Rectal smooth muscle tissue (tissue), 1 donor: ENCODE measurements around the gene SLC2A6.

Source experiments
- H3K27ac ChIP-seq: one replicate; pipeline ENCODE4 v1.7.0; 2013; ENCODE audit warnings: low read depth, low read length, inconsistent platforms
- H3K27me3 ChIP-seq: one replicate; pipeline ENCODE4 v1.7.0; 2013; ENCODE audit warnings: low read length; ENCODE audit not compliant: control insufficient read depth, insufficient read depth
- H3K36me3 ChIP-seq: one replicate; pipeline ENCODE4 v1.7.0; 2013; ENCODE audit warnings: low read length; ENCODE audit not compliant: control insufficient read depth, insufficient read depth
- H3K4me1 ChIP-seq: one replicate; pipeline ENCODE4 v1.7.0; 2013; ENCODE audit warnings: low read length; ENCODE audit not compliant: control insufficient read depth, insufficient read depth
- H3K4me3 ChIP-seq: one replicate; pipeline ENCODE4 v1.7.0; 2013; ENCODE audit warnings: low read length
- H3K9ac ChIP-seq: one replicate; pipeline ENCODE4 v1.7.0; 2013; ENCODE audit warnings: low read length

Gene SLC2A6

GRCh38 chr9:133478851-133479711 lies at the start of gene SLC2A6:
SLC2A6 (minus strand) TSS chr9:133479099; CDS start chr9:133479059, 40 bp downstream.
- Histone ChIP-seq H3K27me3 (no peaks in the 10 kb centered on the region), H3K4me1 (peaks cover 4% of the 10 kb centered on the region), H3K9ac (no peak within 1 kb of the TSS), H3K36me3 (peaks cover 2% of the 10 kb centered on the region), H3K4me3 (peak within 1 kb of the TSS; percentile 65), H3K27ac (no peak within 1 kb of the TSS)

GRCh38 chr9:133528001-133528875 lies 49.3 kb upstream of the SLC2A6 start:
- H3K27me3 ChIP-seq, result peaks cover 4% of the 10 kb centered on the region
- no peak overlapping the region for H3K9ac ChIP-seq
- H3K36me3 ChIP-seq, result no peaks in the 10 kb centered on the region
- H3K4me3 ChIP-seq, result no peak overlapping the region
- H3K27ac ChIP-seq, result peak overlapping the region; percentile 12
- peaks cover 20% of the 10 kb centered on the region for H3K4me1 ChIP-seq

- H3K27me3 ChIP-seq, result peaks cover 4% of the 10 kb centered on the region
- no peaks in the 10 kb centered on the region for H3K36me3 ChIP-seq
- H3K9ac ChIP-seq, result no peak overlapping the region
- peak overlapping the region; percentile 46 for H3K4me3 ChIP-seq
- peaks cover 20% of the 10 kb centered on the region for H3K4me1 ChIP-seq
- H3K27ac ChIP-seq, result peak overlapping the region; percentile 22
Measured at GRCh38 chr9:133527444-133527920, 48.6 kb upstream of the SLC2A6 start.

GRCh38 chr9:133526721-133527321 lies 47.9 kb upstream of the SLC2A6 start:
- H3K36me3 ChIP-seq, result no peaks in the 10 kb centered on the region
- H3K4me1 ChIP-seq, result peaks cover 20% of the 10 kb centered on the region
- H3K9ac ChIP-seq, result no peak overlapping the region
- peaks cover 4% of the 10 kb centered on the region for H3K27me3 ChIP-seq
- H3K4me3 ChIP-seq, result no peak overlapping the region
- H3K27ac ChIP-seq, result peak overlapping the region; percentile 22

GRCh38 chr9:133525677-133526076 lies 46.8 kb upstream of the SLC2A6 start:
- H3K4me1 ChIP-seq, result peaks cover 20% of the 10 kb centered on the region
- no peak overlapping the region for H3K9ac ChIP-seq
- no peak overlapping the region for H3K27ac ChIP-seq
- no peak overlapping the region for H3K4me3 ChIP-seq
- peaks cover 4% of the 10 kb centered on the region for H3K27me3 ChIP-seq
- no peaks in the 10 kb centered on the region for H3K36me3 ChIP-seq

GRCh38 chr9:133524679-133525228 lies 45.9 kb upstream of the SLC2A6 start, which contains the start of gene MYMK:
MYMK (minus strand) TSS chr9:133524959; CDS start chr9:133524844, 115 bp downstream.
- Histone ChIP-seq H3K27me3 (peaks cover 4% of the 10 kb centered on the region), H3K4me1 (peaks cover 20% of the 10 kb centered on the region), H3K27ac (no peak within 1 kb of the TSS), H3K4me3 (no peak within 1 kb of the TSS), H3K36me3 (no peaks in the 10 kb centered on the region), H3K9ac (no peak within 1 kb of the TSS)

- Histone ChIP-seq H3K4me1 (peaks cover 20% of the 10 kb centered on the region), H3K4me3 (no peak overlapping the region), H3K27ac (no peak overlapping the region), H3K9ac (no peak overlapping the region), H3K27me3 (peaks cover 4% of the 10 kb centered on the region), H3K36me3 (no peaks in the 10 kb centered on the region)
Measured at GRCh38 chr9:133524146-133524545, 45.2 kb upstream of the SLC2A6 start.

GRCh38 chr9:133523106-133523505 lies 44.2 kb upstream of the SLC2A6 start:
- Histone ChIP-seq H3K36me3 (no peaks in the 10 kb centered on the region), H3K27me3 (no peaks in the 10 kb centered on the region), H3K27ac (no peak overlapping the region), H3K9ac (no peak overlapping the region), H3K4me1 (peaks cover 13% of the 10 kb centered on the region), H3K4me3 (no peak overlapping the region)

GRCh38 chr9:133522073-133522910 lies 43.4 kb upstream of the SLC2A6 start:
- no peaks in the 10 kb centered on the region for H3K36me3 ChIP-seq
- no peaks in the 10 kb centered on the region for H3K27me3 ChIP-seq
- H3K4me3 ChIP-seq, result no peak overlapping the region
- no peak overlapping the region for H3K27ac ChIP-seq
- H3K4me1 ChIP-seq, result peaks cover 5% of the 10 kb centered on the region
- no peak overlapping the region for H3K9ac ChIP-seq

- H3K27ac ChIP-seq, result no peak overlapping the region
- no peaks in the 10 kb centered on the region for H3K36me3 ChIP-seq
- H3K9ac ChIP-seq, result no peak overlapping the region
- H3K4me1 ChIP-seq, result no peaks in the 10 kb centered on the region
- H3K4me3 ChIP-seq, result no peak overlapping the region
- no peaks in the 10 kb centered on the region for H3K27me3 ChIP-seq
Measured at GRCh38 chr9:133521122-133522072, 42.5 kb upstream of the SLC2A6 start.
